Panc1 (cell line): ENCODE measurements around the gene BRI3BP. TPM values are rescaled to one million over a fixed set of nuclear protein-coding genes. Genes with fewer than 3 reads are reported as not detected.

Experiments
- ATAC-seq: fragments of 200-7000 bp; cut with Tn5 transposase; 2 replicates; pipeline ENCODE4 v1.9.1; 2020; ENCODE audit warnings: mild to moderate bottlenecking, moderate library complexity
- BruUV-seq: library from RNA; stranded (reverse); fragments of 400-500 nt; replicated peaks from 2 replicates; lab custom pipeline; 2021; lab: Mats Ljungman, UMichigan
- CTCF ChIA-PET: fragments of 300-600 bp; sonication (Branson Sonifier 250); formaldehyde crosslinking; loops from one replicate; lab custom pipeline; 2022; ENCODE audit warnings: antibody characterized with exemption; lab: Charles Lee
- POLR2A ChIA-PET: fragments of 300-600 bp; sonication (Branson Sonifier 250); formaldehyde crosslinking; loops from one replicate; lab custom pipeline; 2022; ENCODE audit warnings: antibody characterized with exemption; lab: Charles Lee
- DNase-seq: peaks from one replicate; pipeline ENCODE4 v3.0.0-alpha.2; 2010; ENCODE audit warnings: low read depth, low spot score
- H3K27ac ChIP-seq: 2 replicates; pipeline ENCODE4 v1.5.1; 2011; ENCODE audit warnings: mild to moderate bottlenecking, low read length, inconsistent platforms
- H3K27me3 ChIP-seq: fragments of 200-500 bp; sonication (Bioruptor generic); 2 replicates; pipeline ENCODE4 v1.6.0; 2014; ENCODE audit warnings: low read length, inconsistent platforms; ENCODE audit not compliant: control insufficient read depth, insufficient read depth
- H3K36me3 ChIP-seq: fragments of 200-500 bp; sonication (Bioruptor generic); 2 replicates; pipeline ENCODE4 v1.5.1; 2014; ENCODE audit warnings: inconsistent platforms, mild to moderate bottlenecking, low read length, moderate library complexity; ENCODE audit not compliant: control insufficient read depth, insufficient read depth
- H3K4me1 ChIP-seq: 2 replicates; pipeline ENCODE4 v1.5.1; 2011; ENCODE audit warnings: inconsistent platforms, mild to moderate bottlenecking, low read length, moderate library complexity; ENCODE audit not compliant: control insufficient read depth, insufficient read depth
- H3K4me3 ChIP-seq, 2 experiments: 2 replicates each; pipeline ENCODE4 v1.5.1; 2011 to 2012; ENCODE audit warnings: low read depth in 2 of 2, low read length in 2 of 2, mild to moderate bottlenecking in 2 of 2, inconsistent platforms in 1 of 2, moderate library complexity in 1 of 2
- H3K9me3 ChIP-seq: fragments of 200-500 bp; sonication (Bioruptor generic); 2 replicates; pipeline ENCODE4 v1.5.1; 2014; ENCODE audit warnings: low read depth, mild to moderate bottlenecking, inconsistent platforms, low read length, moderate library complexity; ENCODE audit not compliant: control insufficient read depth, insufficient read depth
- POLR2AphosphoS5 ChIP-seq: IDR thresholded peaks from 2 replicates; pipeline ENCODE4 v1.6.1; 2012; ENCODE audit warnings: mild to moderate bottlenecking, low read depth, low read length, moderate library complexity
- SIN3A ChIP-seq: IDR thresholded peaks from 2 replicates; pipeline ENCODE4 v1.6.1; 2012; ENCODE audit warnings: low read depth, mild to moderate bottlenecking, low read length, moderate library complexity, borderline replicate concordance; ENCODE audit not compliant: insufficient read depth
- TCF7L2 ChIP-seq: IDR thresholded peaks from 2 replicates; pipeline ENCODE4 v1.6.1; 2011; ENCODE audit warnings: mild to moderate bottlenecking, low read depth, low read length, inconsistent platforms
- in situ Hi-C: cut with HindIII; loops from 2 replicates; pipeline ENCODE4 v1.10.0; 2016; ENCODE audit warnings: low sequenced_read_pairs, low pct_unique_long_range_greater_than_20kb
- intact Hi-C: fragments of 100-400 bp; cut with micrococcal nuclease; formaldehyde crosslinking; loops from one replicate; pipeline ENCODE4 v1.10.0; 2022; ENCODE audit not compliant: unreplicated experiment
- total RNA-seq: library from RNA; stranded (reverse); gene quantifications from one replicate; pipeline ENCODE4 v1.2.1, GENCODE V29; 2021; ENCODE audit not compliant: unreplicated experiment
- TF ChIP-seq, protein P1 (sequence below), 2 experiments: IDR thresholded peaks; 2 replicates each; pipeline ENCODE4 v1.6.1; 2011 to 2012; ENCODE audit warnings: low read depth in 2 of 2, control low read depth in 1 of 2, low read length in 1 of 2, mild to moderate bottlenecking in 1 of 2, moderate library complexity in 1 of 2; ENCODE audit not compliant: insufficient read depth in 1 of 2
- TF ChIP-seq, protein P2 (sequence below): fragments of 450-650 bp; IDR thresholded peaks from 2 replicates; pipeline ENCODE4 v1.5.1; 2017; ENCODE audit warnings: mild to moderate bottlenecking

The BRI3BP gene
- total RNA-seq, 1 experiment from 2014 or later, result 35.1 TPM

DNA sequence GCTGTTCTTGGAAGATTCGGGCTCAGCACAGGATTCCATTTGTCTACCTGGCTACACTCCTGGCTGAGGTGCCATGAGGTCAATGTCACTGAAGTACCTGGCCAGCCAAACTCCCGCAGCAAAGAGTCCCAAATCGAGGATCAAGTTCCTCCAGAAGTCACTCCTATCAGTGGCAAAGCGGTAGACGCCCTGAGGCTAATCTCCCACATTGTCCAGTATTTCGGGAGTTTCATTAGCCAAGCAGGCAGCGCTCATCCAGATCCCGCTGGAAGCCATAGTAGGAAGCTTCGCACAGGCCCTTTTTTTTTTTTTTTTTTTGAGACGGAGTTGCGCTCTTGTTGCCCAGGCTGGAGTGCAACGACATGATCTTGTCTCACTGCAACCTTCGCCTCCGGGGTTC, 62.9 kb downstream of the BRI3BP start:
- CTCF ChIA-PET, result no interaction called here
- intact Hi-C loops (no loop called here), in situ Hi-C loops (no loop called here)
- Histone ChIP-seq H3K27ac (no peak overlapping the region), H3K36me3 (no peaks in the 10 kb centered on the region), H3K4me1 (no peaks in the 10 kb centered on the region), H3K4me3 (no peak overlapping the region), H3K9me3 (no peaks in the 10 kb centered on the region), H3K27me3 (no peaks in the 10 kb centered on the region)
- ATAC-seq, result no peak
- no peak for DNase-seq
- TF ChIP-seq, protein P1, sequence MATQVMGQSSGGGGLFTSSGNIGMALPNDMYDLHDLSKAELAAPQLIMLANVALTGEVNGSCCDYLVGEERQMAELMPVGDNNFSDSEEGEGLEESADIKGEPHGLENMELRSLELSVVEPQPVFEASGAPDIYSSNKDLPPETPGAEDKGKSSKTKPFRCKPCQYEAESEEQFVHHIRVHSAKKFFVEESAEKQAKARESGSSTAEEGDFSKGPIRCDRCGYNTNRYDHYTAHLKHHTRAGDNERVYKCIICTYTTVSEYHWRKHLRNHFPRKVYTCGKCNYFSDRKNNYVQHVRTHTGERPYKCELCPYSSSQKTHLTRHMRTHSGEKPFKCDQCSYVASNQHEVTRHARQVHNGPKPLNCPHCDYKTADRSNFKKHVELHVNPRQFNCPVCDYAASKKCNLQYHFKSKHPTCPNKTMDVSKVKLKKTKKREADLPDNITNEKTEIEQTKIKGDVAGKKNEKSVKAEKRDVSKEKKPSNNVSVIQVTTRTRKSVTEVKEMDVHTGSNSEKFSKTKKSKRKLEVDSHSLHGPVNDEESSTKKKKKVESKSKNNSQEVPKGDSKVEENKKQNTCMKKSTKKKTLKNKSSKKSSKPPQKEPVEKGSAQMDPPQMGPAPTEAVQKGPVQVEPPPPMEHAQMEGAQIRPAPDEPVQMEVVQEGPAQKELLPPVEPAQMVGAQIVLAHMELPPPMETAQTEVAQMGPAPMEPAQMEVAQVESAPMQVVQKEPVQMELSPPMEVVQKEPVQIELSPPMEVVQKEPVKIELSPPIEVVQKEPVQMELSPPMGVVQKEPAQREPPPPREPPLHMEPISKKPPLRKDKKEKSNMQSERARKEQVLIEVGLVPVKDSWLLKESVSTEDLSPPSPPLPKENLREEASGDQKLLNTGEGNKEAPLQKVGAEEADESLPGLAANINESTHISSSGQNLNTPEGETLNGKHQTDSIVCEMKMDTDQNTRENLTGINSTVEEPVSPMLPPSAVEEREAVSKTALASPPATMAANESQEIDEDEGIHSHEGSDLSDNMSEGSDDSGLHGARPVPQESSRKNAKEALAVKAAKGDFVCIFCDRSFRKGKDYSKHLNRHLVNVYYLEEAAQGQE (IDR thresholded peaks at IDR 0.05; ENCODE audit: insufficient read depth in 1 of 2, low read depth in 2 of 2, low read length in 1 of 2), result no peak
- TF ChIP-seq SIN3A (no peak), POLR2AphosphoS5 (no peak), TCF7L2 (no peak)
- TF ChIP-seq, protein P2, sequence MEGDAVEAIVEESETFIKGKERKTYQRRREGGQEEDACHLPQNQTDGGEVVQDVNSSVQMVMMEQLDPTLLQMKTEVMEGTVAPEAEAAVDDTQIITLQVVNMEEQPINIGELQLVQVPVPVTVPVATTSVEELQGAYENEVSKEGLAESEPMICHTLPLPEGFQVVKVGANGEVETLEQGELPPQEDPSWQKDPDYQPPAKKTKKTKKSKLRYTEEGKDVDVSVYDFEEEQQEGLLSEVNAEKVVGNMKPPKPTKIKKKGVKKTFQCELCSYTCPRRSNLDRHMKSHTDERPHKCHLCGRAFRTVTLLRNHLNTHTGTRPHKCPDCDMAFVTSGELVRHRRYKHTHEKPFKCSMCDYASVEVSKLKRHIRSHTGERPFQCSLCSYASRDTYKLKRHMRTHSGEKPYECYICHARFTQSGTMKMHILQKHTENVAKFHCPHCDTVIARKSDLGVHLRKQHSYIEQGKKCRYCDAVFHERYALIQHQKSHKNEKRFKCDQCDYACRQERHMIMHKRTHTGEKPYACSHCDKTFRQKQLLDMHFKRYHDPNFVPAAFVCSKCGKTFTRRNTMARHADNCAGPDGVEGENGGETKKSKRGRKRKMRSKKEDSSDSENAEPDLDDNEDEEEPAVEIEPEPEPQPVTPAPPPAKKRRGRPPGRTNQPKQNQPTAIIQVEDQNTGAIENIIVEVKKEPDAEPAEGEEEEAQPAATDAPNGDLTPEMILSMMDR, result no peak
- POLR2A ChIA-PET, result no interaction called here
- BruUV-seq, result no TSS peak

DNA sequence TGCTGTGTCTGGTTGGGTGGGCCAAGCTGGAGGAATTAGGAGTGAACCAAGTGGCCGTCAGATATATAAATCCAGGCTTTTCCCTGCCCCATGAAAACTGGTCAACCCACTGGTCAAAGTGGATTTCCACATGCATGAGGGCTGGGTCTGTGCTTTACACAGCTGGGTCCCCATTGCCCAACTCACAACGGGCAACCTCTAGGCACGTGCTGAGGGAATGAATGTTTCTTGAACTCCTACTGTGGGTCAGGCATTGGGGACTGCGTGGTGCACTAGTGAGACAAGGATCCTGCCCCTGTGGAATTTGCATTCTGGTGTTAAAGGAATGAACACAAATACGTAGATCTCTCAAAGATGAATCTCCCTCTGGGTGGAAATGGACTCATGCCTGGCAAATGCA, 64.3 kb downstream of the BRI3BP start:
- ChIA-PET POLR2A (interaction anchor here (0.6 kb wide), 2 partner anchors 82 to 149 kb away, joined by 3 read pairs; no protein-coding TSS in a partner anchor), CTCF (no interaction called here)
- ATAC-seq (no peak), DNase-seq (no peak)
- intact Hi-C loops (no loop called here), in situ Hi-C loops (no loop called here)
- Histone ChIP-seq H3K27ac (no peak overlapping the region), H3K4me1 (no peaks in the 10 kb centered on the region), H3K4me3 (no peak overlapping the region), H3K36me3 (no peaks in the 10 kb centered on the region), H3K27me3 (no peaks in the 10 kb centered on the region), H3K9me3 (no peaks in the 10 kb centered on the region)
- BruUV-seq, result no TSS peak
- TF ChIP-seq, protein P1 (IDR thresholded peaks at IDR 0.05; ENCODE audit: insufficient read depth in 1 of 2, low read depth in 2 of 2, low read length in 1 of 2), result no peak
- TF ChIP-seq, protein P2, result no peak
- TF ChIP-seq POLR2AphosphoS5, result no peak
- no peak for TF ChIP-seq TCF7L2
- TF ChIP-seq SIN3A, result no peak
